ENCODE results near the gene SLC35F6. TPM values are rescaled to one million over a fixed set of nuclear protein-coding genes. Genes with fewer than 3 reads are reported as not detected.

Gene SLC35F6
- total and polyA plus RNA-seq, 2 donors (not counting 3 experiments of a cell fraction or from before 2014, with no cell fraction given): 34.6 to 39.8 TPM

GRCh38 chr2:26768759-26769088 is 4.6 kb downstream of the SLC35F6 start:
- DNase-seq (ENCODE audit: low read depth, low spot score): no peak
- H3K4me1 ChIP-seq (ENCODE audit: control insufficient read depth, extremely low read depth, insufficient read depth, low read length): peaks cover 25% of the 10 kb centered on the region
- no peak overlapping the region for H3K4me2 ChIP-seq (ENCODE audit: insufficient read depth, low read length)
- H3K4me3 ChIP-seq (replicated peaks in 1 of 3; ENCODE audit: insufficient read depth in 1 of 3, low read depth in 1 of 3, low read length in 3 of 3): no peak overlapping the region
- no peaks in the 10 kb centered on the region for H3K27me3 ChIP-seq (ENCODE audit: control insufficient read depth in 2 of 2, insufficient read depth in 2 of 2, low read length in 2 of 2)
- H3K36me3 ChIP-seq (ENCODE audit: control insufficient read depth in 2 of 2, extremely low read depth in 1 of 2, insufficient read depth in 2 of 2, low read length in 2 of 2): peaks cover 0 to 2% of the 10 kb centered on the region in 2 experiments
- no peak overlapping the region for H3K27ac ChIP-seq (ENCODE audit: insufficient read depth, low read depth, low read length)
- H3K9ac ChIP-seq (replicated peaks; ENCODE audit: extremely low read depth, insufficient read depth, low read length): no peak overlapping the region
- intact Hi-C loops (cut with micrococcal nuclease) (no loop called here), dilution Hi-C loops (cut with MboI; ENCODE audit: extremely low pct_ligation_motif_present, low sequenced_read_pairs) (no loop called here)
- no peak for FAIRE-seq
- no peaks in the 10 kb centered on the region for H3K9me1 ChIP-seq (replicated peaks; ENCODE audit: control insufficient read depth, extremely low read depth, insufficient read depth, low read length)
- no peak for TF ChIP-seq JUN (IDR thresholded peaks at IDR 0.05; ENCODE audit: borderline replicate concordance, insufficient read depth, insufficient read length, low read depth)
- TF ChIP-seq MYC (IDR thresholded peaks at IDR 0.05; ENCODE audit: low read depth, low read length): no peak
- TF ChIP-seq FOS (IDR thresholded peaks at IDR 0.05; ENCODE audit: borderline replicate concordance, insufficient read depth, low read length): no peak
- TF ChIP-seq, protein P1, sequence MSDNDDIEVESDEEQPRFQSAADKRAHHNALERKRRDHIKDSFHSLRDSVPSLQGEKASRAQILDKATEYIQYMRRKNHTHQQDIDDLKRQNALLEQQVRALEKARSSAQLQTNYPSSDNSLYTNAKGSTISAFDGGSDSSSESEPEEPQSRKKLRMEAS (IDR thresholded peaks at IDR 0.05; ENCODE audit: insufficient read depth, insufficient read length): no peak
- no peak for TF ChIP-seq EZH2 (IDR thresholded peaks at IDR 0.05; ENCODE audit: borderline replicate concordance, low read depth, low read length, severe bottlenecking)
- no peak for TF ChIP-seq POLR2AphosphoS5 (IDR thresholded peaks at IDR 0.05; ENCODE audit: insufficient read depth, low read depth, low read length)
- TF ChIP-seq CTCF (IDR thresholded peaks at IDR 0.05; ENCODE audit: extremely low read depth in 1 of 2, insufficient read depth in 1 of 2, low read depth in 1 of 2, low read length in 2 of 2): no peak
- no peak for TF ChIP-seq POLR2A (IDR thresholded peaks at IDR 0.05; ENCODE audit: low read depth, low read length)
- no peak for TF ChIP-seq GATA2 (IDR thresholded peaks at IDR 0.05; ENCODE audit: insufficient read depth, insufficient read length, low read depth, low read length)
- H3K9me3 ChIP-seq (replicated peaks; ENCODE audit: control insufficient read depth, insufficient read depth, low read length): no peaks in the 10 kb centered on the region
- H2AFZ ChIP-seq (ENCODE audit: low read depth, low read length): no peak overlapping the region
- ChIA-PET POLR2A (interaction anchor here (1.1 kb wide), 1 partner anchor 8 kb away, joined by 3 read pairs; no protein-coding TSS in a partner anchor), CTCF (interaction anchor here (0.7 to 1.5 kb wide), 5 partner anchors 9 to 191 kb away, joined by 3 to 6 read pairs (median 5); partner anchors contain the start of gene CENPA)
- no peaks in the 10 kb centered on the region for H4K20me1 ChIP-seq (replicated peaks; ENCODE audit: control insufficient read depth, extremely low read depth, insufficient read depth, low read length)
- no TSS peak for BruUV-seq (replicated peaks)
- H3K79me2 ChIP-seq (ENCODE audit: control insufficient read depth, insufficient read depth, low read length): peaks cover 70% of the 10 kb centered on the region

All from endothelial cell of umbilical vein (primary cell).